SJCRH30 (cell line): ENCODE results near the gene PCDHB13. TPM values are rescaled to one million over a fixed set of nuclear protein-coding genes. Genes with fewer than 3 reads are reported as not detected.
A peak's percentile ranks its signal among the peaks of the same experiment; 100 is the strongest.
"Not testable (repeated sequence)": the region's sequence is repeated elsewhere in the genome, so short reads cannot be mapped to it uniquely, and the experiment has no call there.

Experiments
- DNase-seq, 2 experiments: peaks; one replicate each; pipeline ENCODE4 v3.0.0-alpha.2; 2015 to 2020
- H3K27ac ChIP-seq: fragments of 250-450 bp; sonication (Bioruptor Pico); 2 replicates; pipeline ENCODE4 v1.5.1; 2020; ENCODE audit warnings: mild to moderate bottlenecking, moderate library complexity
- H3K27me3 ChIP-seq: fragments of 250-450 bp; sonication (Bioruptor Pico); 2 replicates; pipeline ENCODE4 v1.5.1; 2020; ENCODE audit warnings: mild to moderate bottlenecking, moderate library complexity
- H3K36me3 ChIP-seq: fragments of 250-450 bp; sonication (Bioruptor Pico); 2 replicates; pipeline ENCODE4 v1.5.1; 2020; ENCODE audit warnings: mild to moderate bottlenecking, moderate library complexity
- H3K4me1 ChIP-seq: fragments of 250-450 bp; sonication (Bioruptor Pico); 2 replicates; pipeline ENCODE4 v1.5.1; 2020; ENCODE audit warnings: mild to moderate bottlenecking, moderate library complexity
- H3K4me3 ChIP-seq: fragments of 250-450 bp; sonication (Bioruptor Pico); 2 replicates; pipeline ENCODE4 v1.5.1; 2020; ENCODE audit warnings: mild to moderate bottlenecking, moderate library complexity
- H3K9me3 ChIP-seq: fragments of 250-450 bp; sonication (Bioruptor Pico); replicated peaks from 2 replicates; pipeline ENCODE4 v1.5.1; 2020; ENCODE audit warnings: mild to moderate bottlenecking, moderate library complexity
- total RNA-seq: library from RNA; depleted of rRNA; stranded (reverse); fragments of >200 nt; shearing (Covaris generic); gene quantifications from 2 replicates; pipeline ENCODE4 v1.2.3, GENCODE V29; 2014

PCDHB13 gene
- total RNA-seq, 1 experiment from 2014 or later = 3.2 TPM

GRCh38 chr5:141225421-141225820 is 11.7 kb downstream of the PCDHB13 start:
- H3K4me1 ChIP-seq, H3K27me3 ChIP-seq, H3K27ac ChIP-seq, DNase-seq, H3K36me3 ChIP-seq, H3K4me3 ChIP-seq: not testable (repeated sequence)
- 0 out of 2 replicates have a peak, but pooled peaks cover 13% of the 10 kb centered on the region for H3K9me3 ChIP-seq

DNA sequence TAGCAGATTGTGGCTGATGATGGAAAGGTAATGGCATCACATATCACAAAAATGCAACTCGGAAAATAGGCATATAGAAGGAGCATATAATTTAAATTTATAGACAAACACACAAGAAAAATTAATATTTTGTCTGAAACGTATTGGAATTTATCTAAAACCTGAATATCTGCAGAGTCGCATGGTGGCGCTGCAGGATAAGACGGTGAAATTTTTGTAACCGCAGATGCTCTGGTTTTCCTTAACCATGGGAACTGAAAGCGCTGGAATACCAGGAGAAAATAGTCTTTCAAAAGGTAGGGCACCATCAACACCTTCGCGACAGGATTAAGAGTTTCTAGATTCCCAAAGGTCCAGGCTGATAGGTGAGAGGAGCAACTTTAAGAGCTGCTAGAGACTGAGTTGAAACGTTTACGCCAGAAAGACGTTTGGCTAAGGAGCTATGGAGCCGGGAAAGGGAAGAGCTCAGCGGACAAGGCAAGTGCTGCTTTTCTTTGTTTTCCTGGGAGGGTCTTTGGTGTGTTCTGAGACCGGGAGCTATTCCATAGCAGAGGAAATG is 20.5 kb downstream of the PCDHB13 start:
- Histone ChIP-seq H3K4me3 (peak overlapping the region; percentile 50), H3K4me1 (no peaks in the 10 kb centered on the region), H3K36me3 (no peaks in the 10 kb centered on the region), H3K27ac (peak overlapping the region; percentile 29; the same call in 1 of the 2 replicates), H3K9me3 (peaks cover 11% of the 10 kb centered on the region), H3K27me3 (no peaks in the 10 kb centered on the region)
- peak in 1 of 2 experiments; percentile 48 for DNase-seq

- not testable (repeated sequence) for H3K4me1 ChIP-seq, H3K27ac ChIP-seq, H3K36me3 ChIP-seq, DNase-seq, H3K4me3 ChIP-seq, H3K27me3 ChIP-seq
- H3K9me3 ChIP-seq = peaks cover 16% of the 10 kb centered on the region
These were observed 22.2 kb downstream of the PCDHB13 start for GRCh38 chr5:141235922-141236321.

DNA sequence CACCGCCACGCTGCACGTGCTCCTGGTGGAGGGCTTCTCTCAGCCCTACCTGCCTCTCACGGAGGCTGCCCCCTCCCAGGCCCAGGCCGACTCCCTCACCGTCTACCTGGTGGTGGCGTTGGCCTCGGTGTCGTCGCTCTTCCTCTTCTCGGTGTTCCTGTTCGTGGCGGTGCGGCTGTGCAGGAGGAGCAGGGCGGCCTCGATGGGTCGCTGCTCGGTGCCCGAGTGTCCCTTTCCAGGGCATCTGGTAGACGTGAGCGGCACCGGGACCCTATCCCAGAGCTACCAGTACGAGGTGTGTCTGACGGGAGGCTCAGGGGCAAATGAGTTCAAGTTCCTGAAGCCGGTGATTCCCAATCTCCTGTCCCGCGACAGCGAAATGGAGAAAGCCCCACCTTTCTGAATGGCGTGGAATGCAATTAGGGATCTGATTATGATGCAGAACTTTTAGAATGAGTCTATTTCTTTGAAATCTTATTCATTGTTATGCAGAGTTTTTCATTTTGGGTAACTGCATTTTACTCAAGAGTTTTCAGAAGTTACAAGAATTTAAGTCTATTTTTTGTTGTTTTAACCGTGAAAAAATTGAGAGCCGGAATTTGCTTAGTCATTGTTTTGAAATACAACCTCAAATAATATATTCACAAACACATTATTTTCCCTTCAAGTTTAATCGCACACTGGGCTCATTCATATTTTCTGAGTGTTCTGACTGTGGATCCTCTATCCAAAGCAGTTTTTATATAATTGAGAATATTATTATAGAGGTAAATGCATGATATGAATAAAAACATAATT is 23.0 kb downstream of the PCDHB13 start:
- Histone ChIP-seq H3K27me3 (no peaks in the 10 kb centered on the region), H3K27ac (no peak overlapping the region), H3K36me3 (no peaks in the 10 kb centered on the region), H3K9me3 (peaks cover 16% of the 10 kb centered on the region), H3K4me3 (no peak overlapping the region), H3K4me1 (no peaks in the 10 kb centered on the region)
- no peak for DNase-seq

DNA sequence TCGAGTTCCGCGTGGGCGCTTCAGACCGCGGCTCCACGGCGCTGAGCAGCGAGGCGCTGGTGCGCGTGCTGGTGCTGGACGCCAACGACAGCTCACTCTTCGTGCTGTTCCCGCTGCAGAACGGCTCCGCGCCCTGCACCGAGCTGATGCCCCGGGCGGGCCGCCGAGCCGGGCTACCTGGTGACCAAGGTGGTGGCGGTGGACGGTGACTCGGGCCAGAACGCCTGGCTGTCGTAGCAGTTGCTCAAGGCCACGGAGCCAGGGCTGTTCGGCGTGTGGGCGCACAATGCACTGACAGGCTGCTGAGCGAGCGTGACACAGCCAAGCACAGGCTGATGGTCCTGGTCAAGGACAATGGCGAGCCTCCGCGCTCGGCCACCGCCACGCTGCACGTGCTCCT is 27.8 kb downstream of the PCDHB13 start:
- H3K4me1 ChIP-seq = no peaks in the 10 kb centered on the region
- no peak overlapping the region for H3K27ac ChIP-seq
- peaks cover 15% of the 10 kb centered on the region for H3K9me3 ChIP-seq
- no peaks in the 10 kb centered on the region for H3K36me3 ChIP-seq
- no peak for DNase-seq
- no peak overlapping the region for H3K4me3 ChIP-seq
- no peaks in the 10 kb centered on the region for H3K27me3 ChIP-seq

DNA sequence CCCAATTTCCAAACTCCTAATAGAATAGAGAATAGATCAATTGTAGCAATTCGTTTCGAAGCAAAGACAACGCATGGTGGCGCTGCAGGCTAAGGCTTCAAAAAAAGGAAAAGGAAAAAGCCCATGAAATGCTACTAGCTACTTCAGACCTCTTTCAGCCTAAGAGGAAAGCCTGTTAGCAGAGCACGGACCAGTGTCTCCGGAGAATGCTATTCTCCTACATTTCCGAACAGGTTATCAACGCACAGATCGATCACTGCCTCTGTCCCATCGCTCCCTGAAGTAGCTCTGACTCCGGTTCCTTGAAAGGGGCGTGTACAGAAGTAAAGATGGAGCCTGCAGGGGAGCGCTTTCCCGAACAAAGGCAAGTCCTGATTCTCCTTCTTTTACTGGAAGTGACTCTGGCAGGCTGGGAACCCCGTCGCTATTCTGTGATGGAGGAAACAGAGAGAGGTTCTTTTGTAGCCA is 31.6 kb downstream of the PCDHB13 start, which contains the start of gene PCDHB15:
TSS of gene PCDHB15 (plus strand) at position 146 of the 468 bp plus-strand sequence. CDS start at position 330, 184 bp downstream.
- Histone ChIP-seq H3K9me3 (peaks cover 23% of the 10 kb centered on the region), H3K27ac (no peak within 1 kb of the TSS), H3K4me3 (no peak within 1 kb of the TSS), H3K27me3 (no peaks in the 10 kb centered on the region), H3K4me1 (no peaks in the 10 kb centered on the region), H3K36me3 (no peaks in the 10 kb centered on the region)
- no peak for DNase-seq

DNA sequence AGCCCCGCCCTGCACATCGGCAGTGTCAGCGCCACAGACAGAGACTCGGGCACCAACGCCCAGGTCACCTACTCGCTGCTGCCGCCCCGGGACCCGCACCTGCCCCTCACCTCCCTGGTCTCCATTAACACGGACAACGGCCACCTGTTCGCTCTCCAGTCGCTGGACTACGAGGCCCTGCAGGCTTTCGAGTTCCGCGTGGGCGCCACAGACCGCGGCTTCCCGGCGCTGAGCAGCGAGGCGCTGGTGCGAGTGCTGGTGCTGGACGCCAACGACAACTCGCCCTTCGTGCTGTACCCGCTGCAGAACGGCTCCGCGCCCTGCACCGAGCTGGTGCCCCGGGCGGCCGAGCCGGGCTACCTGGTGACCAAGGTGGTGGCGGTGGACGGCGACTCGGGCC is 33.3 kb downstream of the PCDHB13 start:
- not testable (repeated sequence) for H3K27ac ChIP-seq, H3K4me3 ChIP-seq, H3K36me3 ChIP-seq, H3K4me1 ChIP-seq, H3K27me3 ChIP-seq, DNase-seq
- peaks cover 33% of the 10 kb centered on the region for H3K9me3 ChIP-seq

- H3K27ac ChIP-seq, DNase-seq, H3K4me1 ChIP-seq, H3K27me3 ChIP-seq, H3K4me3 ChIP-seq, H3K36me3 ChIP-seq: not testable (repeated sequence)
- H3K9me3 ChIP-seq = peaks cover 33% of the 10 kb centered on the region
These were observed 33.7 kb downstream of the PCDHB13 start for GRCh38 chr5:141247434-141247833.

DNA sequence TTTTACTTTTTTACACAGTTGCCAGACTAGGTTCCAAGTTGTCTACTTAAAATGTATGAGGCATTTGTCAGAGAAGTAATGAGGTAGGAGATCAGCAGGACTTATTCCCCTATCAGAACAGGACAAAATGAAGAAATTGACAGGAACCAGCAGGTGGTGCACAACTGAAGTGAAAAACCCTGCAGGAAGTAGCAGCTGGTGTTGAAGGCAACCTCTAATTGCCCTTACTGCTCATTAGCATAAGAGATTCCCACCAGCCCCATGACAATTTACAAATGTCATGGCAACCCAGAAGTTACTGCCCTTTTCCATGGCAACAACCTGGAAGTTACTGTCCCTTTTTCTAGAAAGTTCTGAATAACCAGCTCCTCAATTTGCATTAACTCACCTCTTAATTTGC is 36.9 kb downstream of the PCDHB13 start:
- Histone ChIP-seq H3K9me3 (peaks cover 37% of the 10 kb centered on the region), H3K36me3 (no peaks in the 10 kb centered on the region), H3K27ac (no peak overlapping the region), H3K4me1 (no peaks in the 10 kb centered on the region), H3K27me3 (no peaks in the 10 kb centered on the region), H3K4me3 (no peak overlapping the region)
- DNase-seq = peak in 1 of 2 experiments; percentile 35

DNA sequence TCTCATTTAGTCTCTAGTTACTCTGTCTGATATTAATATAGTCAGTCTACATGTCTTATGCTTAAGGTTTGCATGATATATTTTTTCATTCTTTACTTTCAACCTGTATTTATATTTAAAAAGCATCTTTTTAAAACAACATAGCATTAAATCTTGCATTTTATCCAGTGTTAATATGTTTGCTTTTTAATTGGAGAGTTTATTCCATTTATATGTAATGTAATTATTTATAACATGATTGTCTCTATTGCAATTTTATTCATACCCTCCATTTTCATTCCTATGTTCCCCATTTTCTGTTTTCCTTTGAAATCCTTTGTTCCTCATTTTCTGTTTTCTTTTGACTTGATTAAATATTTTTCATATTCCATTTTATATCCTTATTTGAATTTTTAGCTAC is 44.7 kb downstream of the PCDHB13 start:
- Histone ChIP-seq H3K36me3 (no peaks in the 10 kb centered on the region), H3K4me3 (no peak overlapping the region), H3K27me3 (no peaks in the 10 kb centered on the region), H3K27ac (no peak overlapping the region), H3K9me3 (peaks cover 49% of the 10 kb centered on the region), H3K4me1 (no peaks in the 10 kb centered on the region)
- DNase-seq = no peak

DNA sequence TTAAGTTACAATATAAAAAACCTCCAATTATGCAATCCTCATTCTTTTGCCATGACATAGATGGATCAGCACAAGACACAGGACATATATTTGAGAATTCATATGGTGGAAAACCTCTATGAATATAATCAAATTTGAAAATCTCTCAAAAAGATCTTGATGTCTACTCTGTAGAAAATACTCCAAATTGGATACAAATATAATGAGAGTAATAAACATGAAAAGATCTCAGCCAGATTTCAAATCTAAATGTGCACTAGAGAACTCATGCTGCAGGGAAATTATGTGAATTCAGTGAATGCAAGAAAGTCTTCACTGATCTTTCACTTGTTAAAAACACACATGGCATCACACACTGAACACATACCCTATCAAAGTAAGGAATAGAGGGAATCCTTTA is 45.2 kb downstream of the PCDHB13 start:
- Histone ChIP-seq H3K4me1 (no peaks in the 10 kb centered on the region), H3K27me3 (no peaks in the 10 kb centered on the region), H3K9me3 (peaks cover 49% of the 10 kb centered on the region), H3K36me3 (no peaks in the 10 kb centered on the region), H3K27ac (no peak overlapping the region), H3K4me3 (no peak overlapping the region)
- DNase-seq = no peak

- H3K4me1 ChIP-seq = no peaks in the 10 kb centered on the region
- H3K9me3 ChIP-seq = peaks cover 59% of the 10 kb centered on the region
- no peak overlapping the region for H3K27ac ChIP-seq
- no peaks in the 10 kb centered on the region for H3K27me3 ChIP-seq
- H3K4me3 ChIP-seq = no peak overlapping the region
- peak in 1 of 2 experiments; percentile 30 for DNase-seq
- no peaks in the 10 kb centered on the region for H3K36me3 ChIP-seq
These were observed 46.9 kb downstream of the PCDHB13 start for GRCh38 chr5:141260458-141261237.

GRCh38 chr5:141261238-141261546 is 47.5 kb downstream of the PCDHB13 start:
- H3K27ac ChIP-seq = no peak overlapping the region
- H3K27me3 ChIP-seq = no peaks in the 10 kb centered on the region
- no peaks in the 10 kb centered on the region for H3K4me1 ChIP-seq
- H3K9me3 ChIP-seq = peaks cover 63% of the 10 kb centered on the region
- H3K36me3 ChIP-seq = no peaks in the 10 kb centered on the region
- no peak overlapping the region for H3K4me3 ChIP-seq
- DNase-seq = no peak
